Activated T-cell treated with anti-CD3 and anti-CD28 coated beads, Interleukin-2, amount 50 U/mL, for 24 hours (primary cell): Measurements from ENCODE around the gene ITPR1.

Experiments
- DNase-seq: peaks from one replicate; pipeline ENCODE4 v3.0.0-alpha.2; 2020
- H3K27ac Mint-ChIP-seq: 2 replicates; pipeline ENCODE4 v1.8.0; 2020; ENCODE audit warnings: mild to moderate bottlenecking, mixed read lengths
- H3K27me3 Mint-ChIP-seq: 2 replicates; pipeline ENCODE4 v1.8.0; 2020; ENCODE audit warnings: mixed read lengths
- H3K36me3 Mint-ChIP-seq: 2 replicates; pipeline ENCODE4 v1.8.0; 2020; ENCODE audit warnings: low read depth, mixed read lengths
- H3K4me1 Mint-ChIP-seq: 2 replicates; pipeline ENCODE4 v1.8.0; 2020; ENCODE audit warnings: low read depth, mixed read lengths
- H3K4me3 Mint-ChIP-seq: 2 replicates; pipeline ENCODE4 v1.8.0; 2020; ENCODE audit warnings: mild to moderate bottlenecking, moderate library complexity, mixed read lengths
- H3K9me3 Mint-ChIP-seq: 2 replicates; pipeline ENCODE4 v1.8.0; 2020; ENCODE audit warnings: mixed read lengths

Gene ITPR1

DNA sequence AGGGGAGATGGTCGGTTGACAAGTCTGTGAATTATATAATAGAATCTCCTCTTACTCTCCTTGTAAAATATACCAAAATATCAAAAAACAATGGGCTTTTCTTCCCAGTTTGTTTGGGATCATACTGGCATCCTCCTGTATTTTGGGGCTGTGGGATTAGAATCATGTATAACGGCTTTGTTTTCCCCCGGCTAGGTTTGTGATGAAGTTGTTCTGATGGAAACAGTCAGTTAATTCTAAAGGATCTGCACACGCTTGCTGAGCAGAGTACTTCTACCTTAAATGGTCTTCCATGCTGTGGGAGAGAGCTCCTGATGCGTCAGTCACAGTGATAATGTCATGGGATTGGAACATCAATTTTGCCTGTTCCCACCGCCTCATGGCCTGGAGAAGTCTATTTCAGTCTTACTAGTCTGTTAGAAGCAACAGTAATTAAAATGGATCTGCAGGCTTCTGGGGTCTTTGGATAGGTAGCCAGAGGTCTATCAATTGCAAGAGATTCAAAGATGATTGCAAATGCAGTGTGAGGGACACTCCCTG lies 81.3 kb downstream of the ITPR1 start:
- H3K4me3 Mint-ChIP-seq, result no peak overlapping the region
- no peak overlapping the region for H3K27ac Mint-ChIP-seq
- no peaks in the 10 kb centered on the region for H3K36me3 Mint-ChIP-seq
- no peak for DNase-seq
- no peaks in the 10 kb centered on the region for H3K9me3 Mint-ChIP-seq
- H3K27me3 Mint-ChIP-seq, result no peaks in the 10 kb centered on the region
- H3K4me1 Mint-ChIP-seq, result peaks cover 10% of the 10 kb centered on the region

GRCh38 chr3:4575381-4575780 lies 82.2 kb downstream of the ITPR1 start:
- H3K27me3 Mint-ChIP-seq, result no peaks in the 10 kb centered on the region
- H3K4me1 Mint-ChIP-seq, result peaks cover 10% of the 10 kb centered on the region
- H3K27ac Mint-ChIP-seq, result no peak overlapping the region
- no peak overlapping the region for H3K4me3 Mint-ChIP-seq
- no peaks in the 10 kb centered on the region for H3K36me3 Mint-ChIP-seq
- DNase-seq, result no peak
- no peaks in the 10 kb centered on the region for H3K9me3 Mint-ChIP-seq

GRCh38 chr3:4577721-4578120 lies 84.6 kb downstream of the ITPR1 start:
- H3K27ac Mint-ChIP-seq, result no peak overlapping the region
- H3K27me3 Mint-ChIP-seq, result no peaks in the 10 kb centered on the region
- no peaks in the 10 kb centered on the region for H3K9me3 Mint-ChIP-seq
- no peak overlapping the region for H3K4me3 Mint-ChIP-seq
- DNase-seq, result no peak
- H3K4me1 Mint-ChIP-seq, result peaks cover 22% of the 10 kb centered on the region
- H3K36me3 Mint-ChIP-seq, result no peaks in the 10 kb centered on the region

- Mint-ChIP-seq H3K27ac (no peak overlapping the region), H3K36me3 (no peaks in the 10 kb centered on the region), H3K4me1 (peaks cover 46% of the 10 kb centered on the region), H3K9me3 (no peaks in the 10 kb centered on the region), H3K27me3 (no peaks in the 10 kb centered on the region), H3K4me3 (no peak overlapping the region)
- DNase-seq, result no peak
These were observed 87.4 kb downstream of the ITPR1 start for GRCh38 chr3:4580346-4581123.

- no peak overlapping the region for H3K4me3 Mint-ChIP-seq
- H3K4me1 Mint-ChIP-seq, result peaks cover 49% of the 10 kb centered on the region
- no peaks in the 10 kb centered on the region for H3K9me3 Mint-ChIP-seq
These were observed 87.9 kb downstream of the ITPR1 start for GRCh38 chr3:4581124-4581424.

DNA sequence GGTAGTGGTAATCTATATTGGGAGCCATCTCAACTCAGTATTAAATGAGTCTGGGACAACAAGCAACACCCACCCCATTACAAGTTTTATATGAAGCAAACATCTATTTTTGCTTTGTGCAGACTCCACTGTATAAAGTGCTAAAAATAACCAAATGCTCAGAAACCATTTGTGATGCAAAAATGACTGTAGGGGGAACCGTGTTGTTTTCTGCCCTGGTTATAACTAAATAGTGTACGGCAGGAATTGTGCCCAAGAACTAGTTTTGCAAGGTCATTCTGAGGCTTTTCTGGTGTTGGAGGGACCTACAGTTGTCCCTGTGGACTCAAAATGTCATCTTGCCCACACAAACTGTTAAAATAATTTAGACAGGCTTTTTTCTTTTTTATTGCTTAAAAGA lies 88.3 kb downstream of the ITPR1 start:
- no peaks in the 10 kb centered on the region for H3K36me3 Mint-ChIP-seq
- H3K27me3 Mint-ChIP-seq, result no peaks in the 10 kb centered on the region
- no peak for DNase-seq
- H3K4me1 Mint-ChIP-seq, result peaks cover 54% of the 10 kb centered on the region
- no peaks in the 10 kb centered on the region for H3K9me3 Mint-ChIP-seq
- H3K27ac Mint-ChIP-seq, result no peak overlapping the region
- H3K4me3 Mint-ChIP-seq, result no peak overlapping the region

More at GRCh38 chr3:4581124-4581424, 87.9 kb downstream of the ITPR1 start:
- Mint-ChIP-seq H3K36me3 (no peaks in the 10 kb centered on the region), H3K27ac (no peak overlapping the region), H3K27me3 (no peaks in the 10 kb centered on the region)
- no peak for DNase-seq

DNA sequence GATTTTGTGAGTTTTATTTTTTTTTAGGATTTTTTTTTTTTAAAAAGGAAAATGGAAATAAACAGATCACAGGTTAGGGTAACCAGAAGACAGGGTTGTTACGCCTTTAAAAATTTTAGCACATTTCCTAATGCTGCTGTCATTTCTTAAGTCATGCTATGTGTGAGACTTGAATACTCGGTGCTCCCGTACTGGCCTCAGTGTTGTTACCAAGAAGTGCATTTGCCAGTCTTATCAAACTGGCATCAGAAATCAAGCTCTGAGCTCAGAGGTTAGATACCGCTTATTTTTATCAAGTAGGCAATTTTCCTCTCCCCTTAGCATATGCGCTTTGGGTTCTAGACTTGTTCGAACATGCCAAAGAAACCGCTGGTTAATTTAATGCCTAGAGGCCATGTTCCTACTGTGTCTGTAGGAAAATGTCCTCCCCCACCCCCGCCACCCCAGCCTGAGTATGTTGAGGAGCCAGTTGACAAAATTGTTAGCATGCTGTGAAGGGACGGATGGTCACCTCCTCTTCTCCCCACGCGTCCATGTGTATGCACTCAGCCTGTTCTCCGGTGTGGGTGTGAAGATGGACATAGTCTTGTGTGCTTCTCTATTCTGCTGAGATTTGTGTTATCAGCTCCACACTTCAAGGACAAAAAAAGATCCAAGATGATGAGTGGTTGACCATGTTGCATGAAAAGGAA lies 88.9 kb downstream of the ITPR1 start:
- Mint-ChIP-seq H3K27me3 (no peaks in the 10 kb centered on the region), H3K27ac (no peak overlapping the region), H3K4me1 (peaks cover 59% of the 10 kb centered on the region), H3K36me3 (no peaks in the 10 kb centered on the region), H3K4me3 (no peak overlapping the region), H3K9me3 (no peaks in the 10 kb centered on the region)
- no peak for DNase-seq

GRCh38 chr3:4582624-4583023 lies 89.5 kb downstream of the ITPR1 start:
- Mint-ChIP-seq H3K36me3 (no peaks in the 10 kb centered on the region), H3K4me1 (peaks cover 65% of the 10 kb centered on the region), H3K27ac (no peak overlapping the region), H3K9me3 (no peaks in the 10 kb centered on the region), H3K4me3 (no peak overlapping the region), H3K27me3 (no peaks in the 10 kb centered on the region)
- no peak for DNase-seq

DNA sequence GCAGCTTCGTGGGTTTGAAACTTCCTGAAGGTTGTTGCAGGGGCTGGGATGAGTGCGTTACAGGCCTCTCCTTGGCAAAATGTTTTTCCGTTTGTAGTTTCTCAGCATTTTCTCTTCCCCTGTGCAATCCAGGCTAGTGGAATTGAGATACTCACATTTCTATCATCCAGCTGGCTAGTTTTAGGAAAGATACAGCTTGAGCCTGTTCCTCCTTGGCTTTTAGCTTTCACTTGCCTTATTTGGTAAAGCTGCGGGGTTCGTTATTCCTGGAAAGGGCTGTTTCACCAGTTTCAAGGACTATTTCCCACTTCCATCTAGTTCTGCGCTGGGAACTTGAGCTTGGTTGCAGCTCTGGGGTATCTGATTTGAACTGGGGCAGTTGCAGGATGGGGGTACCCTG lies 90.3 kb downstream of the ITPR1 start:
- Mint-ChIP-seq H3K4me1 (peaks cover 70% of the 10 kb centered on the region), H3K4me3 (no peak overlapping the region)
- no peak for DNase-seq

DNA sequence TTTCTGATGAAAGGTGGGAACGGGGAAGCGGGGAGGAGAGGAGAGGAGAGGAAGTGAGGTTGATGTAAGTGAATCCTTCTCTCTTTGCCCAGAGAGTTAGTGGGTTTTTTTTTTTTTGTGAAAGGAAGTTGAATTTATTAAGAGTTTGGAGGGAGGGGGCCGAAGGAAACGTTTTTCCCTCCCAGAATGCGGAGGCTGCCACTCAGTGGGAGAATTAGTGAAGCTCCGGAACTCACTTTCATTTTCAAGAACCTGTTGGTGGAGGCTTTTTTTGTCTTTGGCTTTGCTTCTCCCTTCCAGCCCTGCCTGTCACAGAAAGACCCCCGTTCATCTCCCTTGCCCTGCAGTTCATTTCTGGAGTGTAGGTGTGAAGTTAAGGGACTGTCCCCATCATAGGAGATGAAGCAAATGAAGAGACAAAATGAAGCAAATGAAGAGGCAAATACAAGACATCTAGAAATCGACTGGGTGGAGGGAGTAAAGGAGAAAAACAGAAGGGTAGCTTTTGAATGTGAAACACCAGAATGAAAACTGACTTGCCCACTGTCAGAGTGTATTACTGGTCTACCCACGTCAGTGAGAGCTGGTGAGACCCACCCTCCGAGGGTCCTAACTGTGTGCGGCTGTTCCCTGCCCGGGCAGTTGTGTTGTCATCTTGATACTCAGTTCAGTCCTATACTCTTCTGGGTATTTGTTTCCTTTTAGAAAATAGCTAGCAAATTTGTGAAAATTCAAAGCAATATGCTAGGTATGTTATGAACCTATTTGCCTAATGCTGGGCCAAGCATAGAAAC lies 91.5 kb downstream of the ITPR1 start:
- no peaks in the 10 kb centered on the region for H3K27me3 Mint-ChIP-seq
- H3K4me3 Mint-ChIP-seq, result peak overlapping the region; percentile 77
- no peaks in the 10 kb centered on the region for H3K9me3 Mint-ChIP-seq
- no peaks in the 10 kb centered on the region for H3K36me3 Mint-ChIP-seq
- H3K4me1 Mint-ChIP-seq, result peaks cover 82% of the 10 kb centered on the region
- DNase-seq, result peak; percentile 36
- peak overlapping the region; percentile 91 for H3K27ac Mint-ChIP-seq

More for the DNA sequence above, 90.3 kb downstream of the ITPR1 start:
- Mint-ChIP-seq H3K27ac (peak overlapping the region; percentile 32), H3K36me3 (no peaks in the 10 kb centered on the region), H3K9me3 (no peaks in the 10 kb centered on the region), H3K27me3 (no peaks in the 10 kb centered on the region)

- Mint-ChIP-seq H3K36me3 (no peaks in the 10 kb centered on the region), H3K4me3 (no peak overlapping the region), H3K27ac (peak overlapping the region; percentile 67), H3K9me3 (peaks cover 4% of the 10 kb centered on the region), H3K4me1 (peaks cover 82% of the 10 kb centered on the region), H3K27me3 (no peaks in the 10 kb centered on the region)
- DNase-seq, result no peak
These were observed 93.2 kb downstream of the ITPR1 start for GRCh38 chr3:4586381-4586780.

- peak overlapping the region; percentile 26 for H3K27ac Mint-ChIP-seq
- no peaks in the 10 kb centered on the region for H3K36me3 Mint-ChIP-seq
These were observed 94.1 kb downstream of the ITPR1 start for GRCh38 chr3:4587061-4587837.

DNA sequence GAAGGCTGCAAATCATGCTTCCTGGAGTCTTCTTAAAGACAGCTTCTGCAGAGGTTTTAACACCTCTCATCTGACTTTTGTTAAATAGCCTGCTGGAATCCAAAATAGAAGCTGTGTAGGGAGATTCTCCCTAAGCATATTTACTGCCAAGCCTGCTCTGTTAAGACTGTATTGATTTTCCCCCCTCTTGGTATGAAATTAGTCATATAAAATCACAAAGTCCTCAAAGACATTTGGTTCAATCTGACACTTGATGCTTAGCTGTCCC lies 94.6 kb downstream of the ITPR1 start:
- no peak overlapping the region for H3K4me3 Mint-ChIP-seq
- peaks cover 4% of the 10 kb centered on the region for H3K9me3 Mint-ChIP-seq

More at GRCh38 chr3:4587061-4587837, 94.1 kb downstream of the ITPR1 start:
- H3K27me3 Mint-ChIP-seq, result no peaks in the 10 kb centered on the region
- H3K9me3 Mint-ChIP-seq, result peaks cover 4% of the 10 kb centered on the region
- H3K4me3 Mint-ChIP-seq, result no peak overlapping the region
- H3K4me1 Mint-ChIP-seq, result peaks cover 75% of the 10 kb centered on the region
- no peak for DNase-seq

GRCh38 chr3:4588466-4588865 lies 95.3 kb downstream of the ITPR1 start:
- Mint-ChIP-seq H3K27me3 (no peaks in the 10 kb centered on the region), H3K36me3 (no peaks in the 10 kb centered on the region), H3K4me1 (peaks cover 64% of the 10 kb centered on the region), H3K27ac (peak overlapping the region; percentile 2), H3K9me3 (peaks cover 4% of the 10 kb centered on the region), H3K4me3 (no peak overlapping the region)
- no peak for DNase-seq

More for the DNA sequence above, 94.6 kb downstream of the ITPR1 start:
- no peaks in the 10 kb centered on the region for H3K36me3 Mint-ChIP-seq
- no peak for DNase-seq
- no peak overlapping the region for H3K27ac Mint-ChIP-seq
- H3K27me3 Mint-ChIP-seq, result no peaks in the 10 kb centered on the region
- peaks cover 70% of the 10 kb centered on the region for H3K4me1 Mint-ChIP-seq
